MM.1S (cell line): ENCODE results near the gene LSM7.

ENCODE experiments used
- DNase-seq: peaks from one replicate; pipeline ENCODE4 v3.0.0-alpha.2; 2015
- H2AFZ ChIP-seq: fragments of 300-600 bp; sonication (generic); 2 replicates; pipeline ENCODE4 v1.6.0; 2016; ENCODE audit warnings: antibody characterized with exemption, low read length
- H3F3A ChIP-seq: fragments of 300-600 bp; sonication (generic); 2 replicates; pipeline ENCODE4 v1.6.1; 2016; ENCODE audit warnings: mild to moderate bottlenecking, antibody characterized with exemption, low read length, moderate library complexity, mixed read lengths; ENCODE audit not compliant: insufficient read depth
- H3K27ac ChIP-seq: fragments of 300-600 bp; sonication (generic); 2 replicates; pipeline ENCODE4 v1.5.1; 2016; ENCODE audit warnings: mild to moderate bottlenecking, low read length
- H3K27me3 ChIP-seq: fragments of 300-600 bp; sonication (generic); replicated peaks from 2 replicates; pipeline ENCODE4 v1.6.0; 2016; ENCODE audit warnings: low read length; ENCODE audit not compliant: insufficient read depth
- H3K36me3 ChIP-seq: fragments of 300-600 bp; sonication (generic); replicated peaks from 2 replicates; pipeline ENCODE4 v1.6.1; 2016; ENCODE audit warnings: mild to moderate bottlenecking, low read length, mixed read lengths; ENCODE audit not compliant: insufficient read depth
- H3K4me1 ChIP-seq: fragments of 300-600 bp; sonication (generic); 2 replicates; pipeline ENCODE4 v1.6.1; 2016; ENCODE audit warnings: low read length, mixed read lengths
- H3K4me2 ChIP-seq: fragments of 300-600 bp; sonication (generic); 2 replicates; pipeline ENCODE4 v1.6.0; 2016; ENCODE audit warnings: low read depth, low read length
- H3K4me3 ChIP-seq: fragments of 300-600 bp; sonication (generic); 2 replicates; pipeline ENCODE4 v1.5.1; 2016; ENCODE audit warnings: low read length, mixed read lengths
- H3K79me2 ChIP-seq: fragments of 300-600 bp; sonication (generic); 2 replicates; pipeline ENCODE4 v1.6.1; 2016; ENCODE audit warnings: mixed run types, low read length, mixed read lengths
- H3K9ac ChIP-seq: fragments of 300-600 bp; sonication (generic); 2 replicates; pipeline ENCODE4 v1.6.1; 2016; ENCODE audit warnings: low read length, mixed read lengths
- H3K9me2 ChIP-seq: fragments of 300-600 bp; sonication (generic); replicated peaks from 2 replicates; pipeline ENCODE4 v1.6.1; 2016; ENCODE audit warnings: mild to moderate bottlenecking, low read length, mixed read lengths; ENCODE audit not compliant: insufficient read depth
- H3K9me3 ChIP-seq: fragments of 300-600 bp; sonication (generic); replicated peaks from 2 replicates; pipeline ENCODE4 v1.6.1; 2016; ENCODE audit warnings: mild to moderate bottlenecking, low read length, mixed read lengths; ENCODE audit not compliant: insufficient read depth
- H4K20me1 ChIP-seq: fragments of 300-600 bp; sonication (generic); 2 replicates; pipeline ENCODE4 v1.6.1; 2016; ENCODE audit warnings: mild to moderate bottlenecking, low read length, moderate library complexity, mixed read lengths; ENCODE audit not compliant: insufficient read depth
- EZH2 ChIP-seq: fragments of 300-600 bp; sonication (generic); optimal IDR thresholded peaks from 2 replicates; pipeline ENCODE3; 2017; ENCODE audit warnings: low read depth, mild to moderate bottlenecking, antibody characterized with exemption, low read length, mixed read lengths
- EZH2phosphoT487 ChIP-seq: fragments of 300-600 bp; sonication (generic); IDR thresholded peaks from 2 replicates; pipeline ENCODE4 v1.6.1; 2018; ENCODE audit warnings: antibody characterized with exemption, low read length
- TF ChIP-seq, protein P1 (sequence below): fragments of 300-600 bp; sonication (generic); IDR thresholded peaks from 2 replicates; pipeline ENCODE4 v1.5.1; 2016; ENCODE audit warnings: antibody characterized with exemption, low read length, mixed read lengths

Gene LSM7

DNA sequence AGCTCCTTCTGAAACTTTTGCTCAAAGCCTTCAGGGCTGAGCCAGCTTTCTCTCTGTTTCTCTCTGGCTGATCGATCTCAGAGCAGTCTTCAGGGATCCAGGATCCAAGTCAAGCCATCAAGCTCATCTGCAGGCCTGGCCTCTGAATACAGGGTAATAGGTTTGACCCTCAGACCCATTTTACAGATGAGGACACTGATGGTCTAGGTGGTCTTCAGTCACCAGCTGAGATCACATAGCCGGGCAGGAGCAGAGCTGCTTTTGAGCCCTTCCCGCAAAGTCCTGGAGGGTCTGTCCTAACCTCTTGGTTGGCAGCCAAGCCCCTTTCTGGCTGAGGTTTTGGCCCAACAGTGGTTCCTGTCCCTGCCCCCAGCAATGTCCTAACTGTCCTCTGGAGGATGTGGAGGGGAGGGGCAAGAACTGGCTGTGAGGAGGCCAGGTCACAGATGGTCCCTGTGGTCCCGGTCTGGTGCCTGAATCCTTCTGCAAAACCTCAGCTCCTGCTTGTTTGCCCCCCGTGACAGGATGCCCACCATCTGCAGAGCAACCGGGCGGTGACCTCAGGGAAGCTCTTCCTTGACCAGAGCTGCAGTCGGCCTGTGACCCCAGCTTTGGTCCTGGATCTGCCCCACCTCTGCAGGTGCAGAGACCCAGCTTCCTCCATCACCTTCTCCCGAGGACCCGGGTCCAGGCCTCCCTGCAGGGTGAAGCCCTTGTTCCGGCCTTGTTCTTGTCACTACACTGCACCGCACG, 40.6 kb downstream of the LSM7 start:
- no peak for DNase-seq
- no peaks in the 10 kb centered on the region for H3K79me2 ChIP-seq
- no peak overlapping the region for H3K9ac ChIP-seq
- peaks cover 7% of the 10 kb centered on the region for H3K4me1 ChIP-seq
- no peaks in the 10 kb centered on the region for H4K20me1 ChIP-seq
- no peaks in the 10 kb centered on the region for H3K9me3 ChIP-seq
- no peak overlapping the region for H3K4me2 ChIP-seq
- no peak overlapping the region for H3K27ac ChIP-seq
- H3K4me3 ChIP-seq, result no peak overlapping the region
- H3F3A ChIP-seq, result no peaks in the 10 kb centered on the region
- TF ChIP-seq, protein P1, sequence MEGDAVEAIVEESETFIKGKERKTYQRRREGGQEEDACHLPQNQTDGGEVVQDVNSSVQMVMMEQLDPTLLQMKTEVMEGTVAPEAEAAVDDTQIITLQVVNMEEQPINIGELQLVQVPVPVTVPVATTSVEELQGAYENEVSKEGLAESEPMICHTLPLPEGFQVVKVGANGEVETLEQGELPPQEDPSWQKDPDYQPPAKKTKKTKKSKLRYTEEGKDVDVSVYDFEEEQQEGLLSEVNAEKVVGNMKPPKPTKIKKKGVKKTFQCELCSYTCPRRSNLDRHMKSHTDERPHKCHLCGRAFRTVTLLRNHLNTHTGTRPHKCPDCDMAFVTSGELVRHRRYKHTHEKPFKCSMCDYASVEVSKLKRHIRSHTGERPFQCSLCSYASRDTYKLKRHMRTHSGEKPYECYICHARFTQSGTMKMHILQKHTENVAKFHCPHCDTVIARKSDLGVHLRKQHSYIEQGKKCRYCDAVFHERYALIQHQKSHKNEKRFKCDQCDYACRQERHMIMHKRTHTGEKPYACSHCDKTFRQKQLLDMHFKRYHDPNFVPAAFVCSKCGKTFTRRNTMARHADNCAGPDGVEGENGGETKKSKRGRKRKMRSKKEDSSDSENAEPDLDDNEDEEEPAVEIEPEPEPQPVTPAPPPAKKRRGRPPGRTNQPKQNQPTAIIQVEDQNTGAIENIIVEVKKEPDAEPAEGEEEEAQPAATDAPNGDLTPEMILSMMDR, result no peak
- no peak for TF ChIP-seq EZH2phosphoT487
- TF ChIP-seq EZH2, result no peak
- no peak overlapping the region for H2AFZ ChIP-seq
- no peaks in the 10 kb centered on the region for H3K36me3 ChIP-seq
- peaks cover 8% of the 10 kb centered on the region; the same call in 1 of the 2 replicates for H3K27me3 ChIP-seq
- H3K9me2 ChIP-seq, result no peaks in the 10 kb centered on the region

DNA sequence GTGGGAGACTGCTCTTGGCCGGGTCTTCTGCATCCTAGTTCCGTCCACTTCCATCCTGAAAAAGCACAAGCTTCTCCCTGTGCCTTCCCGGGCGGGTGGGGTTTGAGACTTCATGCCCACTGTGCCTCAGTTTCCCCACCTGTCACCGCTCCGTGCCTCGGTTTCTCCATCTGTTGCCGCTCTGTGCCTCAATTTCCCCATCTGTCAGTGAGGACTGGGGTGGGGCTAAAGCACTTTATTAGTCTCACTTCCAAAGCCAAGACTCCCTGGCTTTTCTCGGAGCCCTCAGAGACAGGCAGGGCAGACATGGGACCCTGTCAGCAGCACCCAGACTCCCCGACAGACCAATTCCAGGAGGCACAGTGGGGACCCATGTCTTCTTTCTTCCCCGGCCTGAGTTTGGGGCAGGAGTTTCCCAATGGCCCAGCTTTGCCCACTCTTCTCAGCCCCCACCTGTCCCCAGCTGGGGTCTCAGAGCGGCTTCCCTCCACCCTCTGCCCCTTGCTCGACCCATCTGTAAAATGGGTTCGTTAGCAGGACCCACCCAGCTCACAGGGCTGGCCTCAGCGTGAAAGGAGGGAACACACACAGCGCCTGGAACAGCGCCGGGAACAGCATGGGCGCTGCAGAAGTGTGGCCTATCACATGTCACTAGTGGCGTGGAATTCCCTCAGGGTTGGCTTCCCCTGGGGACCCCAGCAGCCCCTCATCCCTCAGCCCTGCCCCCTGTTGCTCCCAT, 41.8 kb downstream of the LSM7 start:
- TF ChIP-seq EZH2phosphoT487 (no peak), EZH2 (no peak)
- TF ChIP-seq, protein P1, result no peak
- H2AFZ ChIP-seq, result no peak overlapping the region
- DNase-seq, result no peak
- H3K9ac ChIP-seq, result no peak overlapping the region
- peaks cover 8% of the 10 kb centered on the region; the same call in 1 of the 2 replicates for H3K27me3 ChIP-seq
- H3K36me3 ChIP-seq, result no peaks in the 10 kb centered on the region
- H3K9me2 ChIP-seq, result no peaks in the 10 kb centered on the region
- H3K27ac ChIP-seq, result no peak overlapping the region
- H3K4me2 ChIP-seq, result no peak overlapping the region
- H3F3A ChIP-seq, result no peaks in the 10 kb centered on the region
- no peaks in the 10 kb centered on the region for H3K79me2 ChIP-seq
- no peaks in the 10 kb centered on the region for H3K9me3 ChIP-seq
- no peak overlapping the region for H3K4me3 ChIP-seq
- no peaks in the 10 kb centered on the region for H4K20me1 ChIP-seq
- peaks cover 7% of the 10 kb centered on the region for H3K4me1 ChIP-seq

DNA sequence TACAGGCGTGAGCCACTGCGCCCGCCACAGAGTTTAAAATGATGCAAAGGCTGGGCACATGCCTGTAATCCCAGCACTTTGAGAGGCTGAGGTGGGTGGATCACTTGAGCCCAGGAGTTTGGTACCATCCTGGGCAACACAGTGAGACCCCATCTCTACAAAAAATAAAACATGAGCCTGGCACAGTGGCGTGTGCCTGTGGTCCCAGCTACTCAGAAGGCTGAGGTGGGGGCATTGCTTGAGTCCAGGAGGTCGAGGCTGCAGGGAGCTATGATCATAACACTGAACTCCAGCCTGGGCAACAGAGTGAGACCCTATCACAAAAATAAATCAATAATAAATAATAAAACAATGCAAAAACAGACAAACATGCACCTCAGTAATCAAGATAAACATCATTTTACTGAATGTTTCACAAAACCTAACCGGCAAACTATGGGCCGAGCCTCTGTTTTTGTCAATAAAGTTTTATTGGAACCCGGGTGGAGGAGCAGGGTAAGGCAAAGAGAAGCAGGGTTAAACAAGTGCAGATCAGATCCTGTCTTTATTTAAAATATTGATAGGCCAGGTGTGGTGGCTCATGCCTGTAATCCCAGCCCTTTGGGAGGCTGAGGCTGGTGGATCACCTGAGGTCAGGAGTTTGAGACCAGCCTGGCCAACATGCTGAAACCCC, 44.4 kb downstream of the LSM7 start:
- Histone ChIP-seq H3K27ac (no peak overlapping the region), H3K4me1 (peaks cover under 1% of the 10 kb centered on the region; the same call in 1 of the 2 replicates), H3K4me3 (no peak overlapping the region), H3K27me3 (0 out of 2 replicates have a peak, but pooled peaks cover 4% of the 10 kb centered on the region), H3K79me2 (no peaks in the 10 kb centered on the region), H3F3A (no peaks in the 10 kb centered on the region), H3K9me3 (no peaks in the 10 kb centered on the region), H3K36me3 (no peaks in the 10 kb centered on the region), H3K4me2 (no peak overlapping the region), H3K9ac (no peak overlapping the region), H2AFZ (no peak overlapping the region), H3K9me2 (no peaks in the 10 kb centered on the region), H4K20me1 (no peaks in the 10 kb centered on the region)
- no peak for DNase-seq
- TF ChIP-seq EZH2phosphoT487 (no peak), EZH2 (no peak)
- TF ChIP-seq, protein P1, result no peak
